ENCODE results near the gene WIPF2.

WIPF2 gene

GRCh38 chr17:40316571-40317344 is 97.7 kb downstream of the WIPF2 start (continued):
- TF ChIP-seq, protein P1, sequence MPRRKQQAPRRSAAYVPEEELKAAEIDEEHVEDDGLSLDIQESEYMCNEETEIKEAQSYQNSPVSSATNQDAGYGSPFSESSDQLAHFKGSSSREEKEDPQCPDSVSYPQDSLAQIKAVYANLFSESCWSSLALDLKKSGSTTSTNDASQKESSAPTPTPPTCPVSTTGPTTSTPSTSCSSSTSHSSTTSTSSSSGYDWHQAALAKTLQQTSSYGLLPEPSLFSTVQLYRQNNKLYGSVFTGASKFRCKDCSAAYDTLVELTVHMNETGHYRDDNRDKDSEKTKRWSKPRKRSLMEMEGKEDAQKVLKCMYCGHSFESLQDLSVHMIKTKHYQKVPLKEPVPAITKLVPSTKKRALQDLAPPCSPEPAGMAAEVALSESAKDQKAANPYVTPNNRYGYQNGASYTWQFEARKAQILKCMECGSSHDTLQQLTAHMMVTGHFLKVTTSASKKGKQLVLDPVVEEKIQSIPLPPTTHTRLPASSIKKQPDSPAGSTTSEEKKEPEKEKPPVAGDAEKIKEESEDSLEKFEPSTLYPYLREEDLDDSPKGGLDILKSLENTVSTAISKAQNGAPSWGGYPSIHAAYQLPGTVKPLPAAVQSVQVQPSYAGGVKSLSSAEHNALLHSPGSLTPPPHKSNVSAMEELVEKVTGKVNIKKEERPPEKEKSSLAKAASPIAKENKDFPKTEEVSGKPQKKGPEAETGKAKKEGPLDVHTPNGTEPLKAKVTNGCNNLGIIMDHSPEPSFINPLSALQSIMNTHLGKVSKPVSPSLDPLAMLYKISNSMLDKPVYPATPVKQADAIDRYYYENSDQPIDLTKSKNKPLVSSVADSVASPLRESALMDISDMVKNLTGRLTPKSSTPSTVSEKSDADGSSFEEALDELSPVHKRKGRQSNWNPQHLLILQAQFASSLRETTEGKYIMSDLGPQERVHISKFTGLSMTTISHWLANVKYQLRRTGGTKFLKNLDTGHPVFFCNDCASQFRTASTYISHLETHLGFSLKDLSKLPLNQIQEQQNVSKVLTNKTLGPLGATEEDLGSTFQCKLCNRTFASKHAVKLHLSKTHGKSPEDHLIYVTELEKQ (tag by site-specific recombination; IDR thresholded peaks at IDR 0.05; ENCODE audit: borderline replicate concordance) = 0 out of 2 replicates have a peak, but pooled peaks have one; percentile 37
- TF ChIP-seq PRDM2 (tag by site-specific recombination; IDR thresholded peaks at IDR 0.05; ENCODE audit: borderline replicate concordance) (no peak), HOXC10 (CRISPR knock-in tag; IDR thresholded peaks at IDR 0.05) (no peak), ZNF488 (tag by site-specific recombination; IDR thresholded peaks at IDR 0.05) (no peak), MEIS1 (CRISPR knock-in tag; IDR thresholded peaks at IDR 0.05; ENCODE audit: borderline replicate concordance) (no peak), ZNF837 (tag by site-specific recombination; IDR thresholded peaks at IDR 0.05) (no peak), ZNF621 (tag by site-specific recombination; IDR thresholded peaks at IDR 0.05) (no peak), ZNF521 (tag by site-specific recombination; IDR thresholded peaks at IDR 0.05) (no peak), ZNF777 (tag by site-specific recombination; IDR thresholded peaks at IDR 0.05; ENCODE audit: borderline replicate concordance) (no peak), ZIC2 (tag by site-specific recombination; IDR thresholded peaks at IDR 0.05) (peak; percentile 63), ZNF76 (tag by site-specific recombination; IDR thresholded peaks at IDR 0.05; ENCODE audit: borderline replicate concordance, low read depth) (peak; percentile 45; the same call in 1 of the 2 replicates), BCL11A (tag by site-specific recombination; IDR thresholded peaks at IDR 0.05; ENCODE audit: low read depth) (peak; percentile 51; the same call in 1 of the 2 replicates), ZNF670 (tag by site-specific recombination; IDR thresholded peaks at IDR 0.05; ENCODE audit: low read depth) (no peak), SP7 (tag by site-specific recombination; IDR thresholded peaks at IDR 0.05) (peak; percentile 64; the same call in 1 of the 2 replicates), ZNF561 (tag by site-specific recombination; IDR thresholded peaks at IDR 0.05; ENCODE audit: borderline replicate concordance) (peak; percentile 59; the same call in 1 of the 2 replicates), PRDM10 (tag by site-specific recombination; IDR thresholded peaks at IDR 0.05) (no peak), ZNF548 (tag by site-specific recombination; IDR thresholded peaks at IDR 0.05) (no peak), ZFP41 (tag by site-specific recombination; IDR thresholded peaks at IDR 0.05; ENCODE audit: borderline replicate concordance) (no peak)
- TF ChIP-seq, protein P2, sequence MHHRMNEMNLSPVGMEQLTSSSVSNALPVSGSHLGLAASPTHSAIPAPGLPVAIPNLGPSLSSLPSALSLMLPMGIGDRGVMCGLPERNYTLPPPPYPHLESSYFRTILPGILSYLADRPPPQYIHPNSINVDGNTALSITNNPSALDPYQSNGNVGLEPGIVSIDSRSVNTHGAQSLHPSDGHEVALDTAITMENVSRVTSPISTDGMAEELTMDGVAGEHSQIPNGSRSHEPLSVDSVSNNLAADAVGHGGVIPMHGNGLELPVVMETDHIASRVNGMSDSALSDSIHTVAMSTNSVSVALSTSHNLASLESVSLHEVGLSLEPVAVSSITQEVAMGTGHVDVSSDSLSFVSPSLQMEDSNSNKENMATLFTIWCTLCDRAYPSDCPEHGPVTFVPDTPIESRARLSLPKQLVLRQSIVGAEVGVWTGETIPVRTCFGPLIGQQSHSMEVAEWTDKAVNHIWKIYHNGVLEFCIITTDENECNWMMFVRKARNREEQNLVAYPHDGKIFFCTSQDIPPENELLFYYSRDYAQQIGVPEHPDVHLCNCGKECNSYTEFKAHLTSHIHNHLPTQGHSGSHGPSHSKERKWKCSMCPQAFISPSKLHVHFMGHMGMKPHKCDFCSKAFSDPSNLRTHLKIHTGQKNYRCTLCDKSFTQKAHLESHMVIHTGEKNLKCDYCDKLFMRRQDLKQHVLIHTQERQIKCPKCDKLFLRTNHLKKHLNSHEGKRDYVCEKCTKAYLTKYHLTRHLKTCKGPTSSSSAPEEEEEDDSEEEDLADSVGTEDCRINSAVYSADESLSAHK (tag by site-specific recombination; IDR thresholded peaks at IDR 0.05) = peak; percentile 80
- TF ChIP-seq, protein P3, sequence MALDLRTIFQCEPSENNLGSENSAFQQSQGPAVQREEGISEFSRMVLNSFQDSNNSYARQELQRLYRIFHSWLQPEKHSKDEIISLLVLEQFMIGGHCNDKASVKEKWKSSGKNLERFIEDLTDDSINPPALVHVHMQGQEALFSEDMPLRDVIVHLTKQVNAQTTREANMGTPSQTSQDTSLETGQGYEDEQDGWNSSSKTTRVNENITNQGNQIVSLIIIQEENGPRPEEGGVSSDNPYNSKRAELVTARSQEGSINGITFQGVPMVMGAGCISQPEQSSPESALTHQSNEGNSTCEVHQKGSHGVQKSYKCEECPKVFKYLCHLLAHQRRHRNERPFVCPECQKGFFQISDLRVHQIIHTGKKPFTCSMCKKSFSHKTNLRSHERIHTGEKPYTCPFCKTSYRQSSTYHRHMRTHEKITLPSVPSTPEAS (tag by site-specific recombination; IDR thresholded peaks at IDR 0.05) = no peak
